ENCODE data around the gene ANO8. TPM values are rescaled to one million over a fixed set of nuclear protein-coding genes. Genes with fewer than 3 reads are reported as not detected.
A peak's percentile ranks its signal among the peaks of the same experiment; 100 is the strongest.

The ANO8 gene
- total RNA-seq, 1 donor from 2014 or later, result 19.0 TPM

DNA sequence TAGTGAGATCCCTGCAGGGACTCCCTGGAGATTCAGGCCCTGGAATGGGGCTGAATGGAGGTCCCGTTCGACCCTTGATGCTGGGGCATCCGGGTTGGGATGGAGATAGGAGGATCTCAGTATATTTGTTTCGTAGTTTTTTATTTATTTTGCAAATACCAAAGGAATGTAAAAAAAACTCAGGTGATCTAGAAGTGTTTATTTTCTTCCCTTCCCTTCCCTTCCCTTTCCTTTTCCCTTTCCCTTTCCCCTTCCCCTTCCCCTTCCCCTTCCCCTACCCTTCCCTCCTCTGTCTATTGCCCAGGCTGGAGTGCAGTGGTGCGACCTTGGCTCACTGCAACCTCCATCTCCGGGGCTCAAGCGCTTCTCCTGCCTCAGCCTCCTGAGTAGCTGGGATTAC is 7.2 kb upstream of the ANO8 start:
- DNase-seq (ENCODE audit: low spot score), result no peak
- Mint-ChIP-seq H3K27me3 (ENCODE audit: unreplicated experiment) (peaks cover 17% of the 10 kb centered on the region), H3K27ac (ENCODE audit: unreplicated experiment) (peak overlapping the region; percentile 42), H3K9me3 (ENCODE audit: unreplicated experiment) (no peaks in the 10 kb centered on the region), H3K4me1 (ENCODE audit: unreplicated experiment) (peaks cover 2% of the 10 kb centered on the region), H3K36me3 (ENCODE audit: low read depth, unreplicated experiment) (peaks cover 3% of the 10 kb centered on the region), H3K4me3 (ENCODE audit: unreplicated experiment) (no peak overlapping the region)
- TF ChIP-seq, protein P1, sequence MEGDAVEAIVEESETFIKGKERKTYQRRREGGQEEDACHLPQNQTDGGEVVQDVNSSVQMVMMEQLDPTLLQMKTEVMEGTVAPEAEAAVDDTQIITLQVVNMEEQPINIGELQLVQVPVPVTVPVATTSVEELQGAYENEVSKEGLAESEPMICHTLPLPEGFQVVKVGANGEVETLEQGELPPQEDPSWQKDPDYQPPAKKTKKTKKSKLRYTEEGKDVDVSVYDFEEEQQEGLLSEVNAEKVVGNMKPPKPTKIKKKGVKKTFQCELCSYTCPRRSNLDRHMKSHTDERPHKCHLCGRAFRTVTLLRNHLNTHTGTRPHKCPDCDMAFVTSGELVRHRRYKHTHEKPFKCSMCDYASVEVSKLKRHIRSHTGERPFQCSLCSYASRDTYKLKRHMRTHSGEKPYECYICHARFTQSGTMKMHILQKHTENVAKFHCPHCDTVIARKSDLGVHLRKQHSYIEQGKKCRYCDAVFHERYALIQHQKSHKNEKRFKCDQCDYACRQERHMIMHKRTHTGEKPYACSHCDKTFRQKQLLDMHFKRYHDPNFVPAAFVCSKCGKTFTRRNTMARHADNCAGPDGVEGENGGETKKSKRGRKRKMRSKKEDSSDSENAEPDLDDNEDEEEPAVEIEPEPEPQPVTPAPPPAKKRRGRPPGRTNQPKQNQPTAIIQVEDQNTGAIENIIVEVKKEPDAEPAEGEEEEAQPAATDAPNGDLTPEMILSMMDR (IDR thresholded peaks at IDR 0.05; ENCODE audit: unreplicated experiment), result no peak

DNA sequence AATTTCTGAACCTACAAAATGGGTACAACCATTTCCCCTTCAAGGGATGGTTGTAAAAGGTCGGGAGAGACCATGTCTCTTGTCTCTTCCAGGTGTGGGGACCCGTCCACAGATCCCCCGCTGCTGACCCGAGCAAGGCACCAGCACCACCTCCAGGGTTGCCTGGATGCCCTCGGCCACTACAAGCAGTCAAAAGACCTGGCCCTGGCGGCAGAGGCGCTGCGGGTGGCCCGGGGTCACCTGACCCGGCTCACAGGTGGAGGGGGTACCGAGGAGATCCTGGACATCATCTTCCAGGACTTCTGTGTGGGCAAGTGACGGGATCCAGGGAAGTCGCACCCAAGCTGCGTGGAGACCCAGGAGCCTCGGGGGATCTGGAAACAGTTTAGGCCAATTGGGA is 6.7 kb upstream of the ANO8 start:
- Mint-ChIP-seq H3K27ac (ENCODE audit: unreplicated experiment) (peak overlapping the region; percentile 42), H3K9me3 (ENCODE audit: unreplicated experiment) (no peaks in the 10 kb centered on the region), H3K36me3 (ENCODE audit: low read depth, unreplicated experiment) (peaks cover 3% of the 10 kb centered on the region), H3K4me3 (ENCODE audit: unreplicated experiment) (no peak overlapping the region), H3K27me3 (ENCODE audit: unreplicated experiment) (peaks cover 17% of the 10 kb centered on the region), H3K4me1 (ENCODE audit: unreplicated experiment) (peaks cover 2% of the 10 kb centered on the region)
- TF ChIP-seq, protein P1 (IDR thresholded peaks at IDR 0.05; ENCODE audit: unreplicated experiment), result no peak
- DNase-seq (ENCODE audit: low spot score), result no peak

DNA sequence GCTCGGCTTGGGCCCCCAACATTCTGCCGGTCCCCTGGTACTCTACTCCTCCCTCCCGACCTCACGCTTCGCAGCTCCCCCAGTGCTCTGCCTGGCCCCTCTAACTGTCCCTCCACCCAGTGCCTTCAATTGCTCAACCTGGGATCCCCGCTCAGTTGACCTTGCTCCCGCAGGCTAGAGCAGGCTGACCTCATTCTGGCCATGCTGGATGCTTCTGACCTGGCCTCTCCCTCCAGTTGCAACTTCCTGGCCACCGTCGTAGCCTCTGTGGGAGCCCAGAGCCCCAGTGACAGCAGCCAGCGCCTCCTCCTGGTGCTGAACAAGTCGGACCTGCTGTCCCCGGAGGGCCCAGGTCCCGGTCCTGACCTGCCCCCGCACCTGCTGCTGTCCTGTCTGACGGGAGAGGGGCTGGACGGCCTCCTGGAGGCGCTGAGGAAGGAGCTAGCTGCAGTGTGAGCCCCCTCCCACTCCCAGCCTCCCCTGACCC is 6.3 kb upstream of the ANO8 start:
- Mint-ChIP-seq H3K4me3 (ENCODE audit: unreplicated experiment) (no peak overlapping the region), H3K9me3 (ENCODE audit: unreplicated experiment) (no peaks in the 10 kb centered on the region)

DNA sequence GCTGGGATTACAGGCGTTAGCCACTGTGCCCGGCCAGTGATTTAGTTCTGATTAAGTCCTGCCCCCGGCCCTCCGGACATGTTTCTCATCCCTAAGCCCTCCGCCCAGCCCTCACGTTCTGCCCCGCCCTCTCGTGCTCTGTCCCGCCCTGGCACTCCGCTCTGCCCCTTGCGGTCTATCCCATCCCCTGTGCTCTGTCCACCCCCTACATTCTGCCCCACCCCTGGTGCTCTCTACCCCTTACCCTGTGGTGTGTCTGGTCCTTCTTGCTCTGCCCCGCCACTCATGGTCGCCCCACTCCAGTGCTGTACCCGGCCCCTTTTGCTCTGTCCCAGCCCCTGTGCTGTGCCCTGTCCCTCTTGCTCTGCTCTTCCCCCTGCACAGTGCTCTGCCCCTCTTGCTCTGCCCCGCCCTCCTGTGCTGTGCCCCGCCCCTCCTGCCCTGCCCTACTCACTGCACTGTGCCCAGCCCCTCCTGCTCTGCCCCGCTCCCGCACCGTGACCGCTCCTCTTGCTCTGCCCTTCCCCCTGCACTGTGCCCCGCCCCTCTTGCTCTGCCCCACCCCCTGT is 5.7 kb upstream of the ANO8 start:
- Mint-ChIP-seq H3K4me3 (ENCODE audit: unreplicated experiment) (no peak overlapping the region), H3K4me1 (ENCODE audit: unreplicated experiment) (peaks cover 2% of the 10 kb centered on the region), H3K27me3 (ENCODE audit: unreplicated experiment) (peaks cover 17% of the 10 kb centered on the region), H3K9me3 (ENCODE audit: unreplicated experiment) (no peaks in the 10 kb centered on the region), H3K36me3 (ENCODE audit: low read depth, unreplicated experiment) (peaks cover 3% of the 10 kb centered on the region), H3K27ac (ENCODE audit: unreplicated experiment) (no peak overlapping the region)
- TF ChIP-seq, protein P1 (IDR thresholded peaks at IDR 0.05; ENCODE audit: unreplicated experiment), result no peak
- no peak for DNase-seq (ENCODE audit: low spot score)

More for the DNA sequence above, 6.3 kb upstream of the ANO8 start:
- no peak overlapping the region for H3K27ac Mint-ChIP-seq (ENCODE audit: unreplicated experiment)
- TF ChIP-seq, protein P1 (IDR thresholded peaks at IDR 0.05; ENCODE audit: unreplicated experiment), result no peak
- H3K36me3 Mint-ChIP-seq (ENCODE audit: low read depth, unreplicated experiment), result peaks cover 3% of the 10 kb centered on the region
- H3K27me3 Mint-ChIP-seq (ENCODE audit: unreplicated experiment), result peaks cover 17% of the 10 kb centered on the region
- peaks cover 2% of the 10 kb centered on the region for H3K4me1 Mint-ChIP-seq (ENCODE audit: unreplicated experiment)
- no peak for DNase-seq (ENCODE audit: low spot score)

DNA sequence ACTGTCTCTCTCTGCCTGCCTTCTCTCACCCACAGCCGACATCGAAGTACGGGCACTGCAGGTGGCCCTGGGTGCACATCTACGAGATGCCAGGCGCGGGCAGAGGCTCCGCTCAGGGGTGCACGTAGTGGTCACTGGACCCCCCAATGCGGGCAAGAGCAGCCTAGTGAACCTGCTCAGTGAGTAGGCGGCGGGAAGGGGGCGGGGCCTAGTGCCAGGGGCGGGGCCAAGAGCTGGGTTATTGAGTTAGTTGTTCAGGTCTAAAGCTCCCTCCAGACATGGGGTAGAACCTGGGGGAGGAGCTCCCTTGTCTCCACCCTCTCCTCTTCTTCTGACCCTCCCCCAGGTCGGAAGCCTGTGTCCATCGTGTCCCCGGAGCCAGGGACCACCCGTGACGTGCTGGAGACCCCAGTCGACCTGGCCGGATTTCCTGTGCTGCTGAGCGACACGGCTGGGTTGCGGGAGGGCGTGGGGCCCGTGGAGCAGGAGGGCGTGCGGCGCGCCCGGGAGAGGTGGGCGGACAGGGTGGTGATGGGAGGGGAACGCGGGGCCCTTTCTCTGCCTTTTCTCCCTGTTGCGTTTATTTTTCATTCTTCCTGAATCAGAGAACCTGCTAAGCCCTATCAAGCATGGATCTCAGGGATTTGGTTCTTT is 4.6 kb upstream of the ANO8 start:
- Mint-ChIP-seq H3K9me3 (ENCODE audit: unreplicated experiment) (no peaks in the 10 kb centered on the region), H3K27me3 (ENCODE audit: unreplicated experiment) (peaks cover 23% of the 10 kb centered on the region), H3K36me3 (ENCODE audit: low read depth, unreplicated experiment) (peaks cover 7% of the 10 kb centered on the region), H3K4me3 (ENCODE audit: unreplicated experiment) (peak overlapping the region; percentile 31), H3K27ac (ENCODE audit: unreplicated experiment) (no peak overlapping the region), H3K4me1 (ENCODE audit: unreplicated experiment) (peaks cover 8% of the 10 kb centered on the region)
- DNase-seq (ENCODE audit: low spot score), result no peak
- TF ChIP-seq, protein P1 (IDR thresholded peaks at IDR 0.05; ENCODE audit: unreplicated experiment), result no peak

Measured in endothelial cell (in vitro differentiated cells).